Body of pancreas (tissue), 4 donors: ENCODE measurements around the gene LACTB.

Source experiments
- POLR2A ChIP-seq, 3 donors: fragments of 450-650 bp; IDR thresholded peaks; one replicate each; pipeline ENCODE4 v1.6.1; 2016; ENCODE audit warnings: antibody characterized with exemption in 3 of 3, mild to moderate bottlenecking in 2 of 3
- TF ChIP-seq, protein P1 (sequence below), 7 experiments: fragments of 450-650 bp in 4 of 7; fragments of 200-600 bp in 3 of 7; sonication (generic) in 3 of 7; IDR thresholded peaks; one replicate each; pipeline ENCODE4 v1.5.1; 2016 to 2019; ENCODE audit warnings: antibody characterized with exemption in 7 of 7

DNA sequence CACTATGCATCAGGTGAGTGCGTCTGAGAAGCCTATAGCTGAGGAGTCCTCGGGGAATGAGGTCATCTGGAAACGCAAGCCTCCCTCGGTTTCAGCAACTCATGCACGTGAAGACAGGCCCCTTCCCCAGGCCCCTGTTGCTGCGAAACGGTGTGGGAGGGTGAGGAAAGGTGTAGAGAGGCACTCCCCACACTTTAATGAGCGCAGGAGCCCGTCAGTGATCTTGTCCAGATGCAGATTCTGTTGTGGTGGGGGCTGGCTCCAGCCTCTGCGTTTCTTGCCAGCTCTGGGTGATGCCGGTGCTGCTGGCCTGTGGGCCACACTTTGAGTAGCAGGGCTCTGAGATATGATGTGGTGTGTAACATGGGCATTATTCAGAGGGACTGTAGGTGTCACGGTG, 38.6 kb upstream of the LACTB start:
- TF ChIP-seq, protein P1, sequence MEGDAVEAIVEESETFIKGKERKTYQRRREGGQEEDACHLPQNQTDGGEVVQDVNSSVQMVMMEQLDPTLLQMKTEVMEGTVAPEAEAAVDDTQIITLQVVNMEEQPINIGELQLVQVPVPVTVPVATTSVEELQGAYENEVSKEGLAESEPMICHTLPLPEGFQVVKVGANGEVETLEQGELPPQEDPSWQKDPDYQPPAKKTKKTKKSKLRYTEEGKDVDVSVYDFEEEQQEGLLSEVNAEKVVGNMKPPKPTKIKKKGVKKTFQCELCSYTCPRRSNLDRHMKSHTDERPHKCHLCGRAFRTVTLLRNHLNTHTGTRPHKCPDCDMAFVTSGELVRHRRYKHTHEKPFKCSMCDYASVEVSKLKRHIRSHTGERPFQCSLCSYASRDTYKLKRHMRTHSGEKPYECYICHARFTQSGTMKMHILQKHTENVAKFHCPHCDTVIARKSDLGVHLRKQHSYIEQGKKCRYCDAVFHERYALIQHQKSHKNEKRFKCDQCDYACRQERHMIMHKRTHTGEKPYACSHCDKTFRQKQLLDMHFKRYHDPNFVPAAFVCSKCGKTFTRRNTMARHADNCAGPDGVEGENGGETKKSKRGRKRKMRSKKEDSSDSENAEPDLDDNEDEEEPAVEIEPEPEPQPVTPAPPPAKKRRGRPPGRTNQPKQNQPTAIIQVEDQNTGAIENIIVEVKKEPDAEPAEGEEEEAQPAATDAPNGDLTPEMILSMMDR (IDR thresholded peaks at IDR 0.05): no peak
- no peak for TF ChIP-seq POLR2A (IDR thresholded peaks at IDR 0.05)
